ENCODE results near the gene CACNA1F.
A peak's percentile ranks its signal among the peaks of the same experiment; 100 is the strongest.

CACNA1F gene

GRCh38 chrX:49178537-49178936, 54.6 kb downstream of the CACNA1F start:
- H3K36me3 ChIP-seq (replicated peaks) = peaks cover 2% of the 10 kb centered on the region
- in situ Hi-C loops (cut with HindIII; ENCODE audit: low pct_ligation_motif_present, low sequenced_read_pairs) = no loop called here

GRCh38 chrX:49177873-49178480, 55.2 kb downstream of the CACNA1F start:
- Histone ChIP-seq H3K4me3 (ENCODE audit: low read depth, low read length) (no peak overlapping the region), H3K27ac (no peak overlapping the region), H3K27me3 (replicated peaks) (no peaks in the 10 kb centered on the region), H3K36me3 (replicated peaks) (peaks cover 2% of the 10 kb centered on the region)
- TF ChIP-seq CTCF (IDR thresholded peaks at IDR 0.05; ENCODE audit: low read depth, low read length, missing control alignments) = no peak
- DNase-seq = no peak
- in situ Hi-C loops (cut with HindIII; ENCODE audit: low pct_ligation_motif_present, low sequenced_read_pairs) = no loop called here

More at GRCh38 chrX:49178537-49178936, 54.6 kb downstream of the CACNA1F start:
- no peaks in the 10 kb centered on the region for H3K27me3 ChIP-seq (replicated peaks)
- no peak for DNase-seq
- TF ChIP-seq CTCF (IDR thresholded peaks at IDR 0.05; ENCODE audit: low read depth, low read length, missing control alignments) = no peak
- no peak overlapping the region for H3K4me3 ChIP-seq (ENCODE audit: low read depth, low read length)
- H3K27ac ChIP-seq = no peak overlapping the region

- in situ Hi-C loops (cut with HindIII; ENCODE audit: low pct_ligation_motif_present, low sequenced_read_pairs) = no loop called here
- Histone ChIP-seq H3K27me3 (replicated peaks) (no peaks in the 10 kb centered on the region), H3K27ac (no peak overlapping the region), H3K4me3 (ENCODE audit: low read depth, low read length) (no peak overlapping the region), H3K36me3 (replicated peaks) (no peaks in the 10 kb centered on the region)
- TF ChIP-seq CTCF (IDR thresholded peaks at IDR 0.05; ENCODE audit: low read depth, low read length, missing control alignments) = peak; percentile 16
- DNase-seq = no peak
Observed at GRCh38 chrX:49177338-49177833, 55.8 kb downstream of the CACNA1F start.

- Histone ChIP-seq H3K4me3 (ENCODE audit: low read depth, low read length) (no peak overlapping the region), H3K36me3 (replicated peaks) (no peaks in the 10 kb centered on the region), H3K27me3 (replicated peaks) (no peaks in the 10 kb centered on the region), H3K27ac (no peak overlapping the region)
- no peak for DNase-seq
- in situ Hi-C loops (cut with HindIII; ENCODE audit: low pct_ligation_motif_present, low sequenced_read_pairs) = no loop called here
- TF ChIP-seq CTCF (IDR thresholded peaks at IDR 0.05; ENCODE audit: low read depth, low read length, missing control alignments) = no peak
Observed at GRCh38 chrX:49176421-49177326, 56.5 kb downstream of the CACNA1F start.

GRCh38 chrX:49175435-49176274, 57.5 kb downstream of the CACNA1F start:
- Histone ChIP-seq H3K27ac (no peak overlapping the region), H3K27me3 (replicated peaks) (no peaks in the 10 kb centered on the region), H3K36me3 (replicated peaks) (no peaks in the 10 kb centered on the region), H3K4me3 (ENCODE audit: low read depth, low read length) (no peak overlapping the region)
- DNase-seq = no peak
- TF ChIP-seq CTCF (IDR thresholded peaks at IDR 0.05; ENCODE audit: low read depth, low read length, missing control alignments) = no peak
- in situ Hi-C loops (cut with HindIII; ENCODE audit: low pct_ligation_motif_present, low sequenced_read_pairs) = no loop called here
